HG02798 (cell line): ENCODE results near the gene CFAP74.

Source experiments
- ATAC-seq: cut with Tn5 transposase; IDR thresholded peaks from one replicate; pipeline ENCODE4 v1.9.1; 2021; ENCODE audit warnings: mild to moderate bottlenecking; ENCODE audit not compliant: unreplicated experiment, poor library complexity

Gene CFAP74

DNA sequence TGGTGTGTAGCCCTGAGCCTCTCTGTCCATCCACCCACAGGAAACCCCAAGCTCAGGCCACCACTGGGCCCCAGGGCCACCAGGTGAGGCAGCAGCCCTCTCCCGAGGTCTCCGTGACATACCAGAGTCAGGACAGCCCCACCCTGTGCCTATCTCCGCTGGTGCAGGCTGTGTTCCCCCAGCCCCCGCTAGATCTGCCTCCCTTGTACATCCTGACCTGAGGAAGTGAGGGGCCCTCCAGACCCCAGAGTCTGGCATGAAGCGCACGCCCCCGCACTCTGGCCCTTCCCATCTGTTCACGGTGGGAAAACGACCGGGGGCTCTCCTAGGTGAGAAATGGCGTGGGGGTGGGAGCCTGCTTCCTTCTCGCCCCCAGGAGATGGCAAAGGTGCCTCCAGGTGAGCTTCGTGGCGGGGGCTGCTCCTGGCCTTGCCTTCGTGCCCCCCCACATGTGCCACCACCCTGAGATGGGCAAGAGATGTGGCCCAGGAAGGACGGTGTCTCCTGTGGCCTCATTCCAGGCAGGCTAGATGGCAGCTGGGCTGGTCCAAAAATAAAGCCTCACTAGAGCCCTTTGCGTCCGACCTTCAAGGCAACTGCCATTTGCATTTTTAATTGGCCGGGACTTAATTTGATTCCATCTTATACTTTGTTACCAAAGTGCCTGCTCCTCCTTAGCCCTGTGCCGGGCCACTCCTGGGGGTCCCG is 18.6 kb upstream of the CFAP74 start:
- ATAC-seq, result no peak

DNA sequence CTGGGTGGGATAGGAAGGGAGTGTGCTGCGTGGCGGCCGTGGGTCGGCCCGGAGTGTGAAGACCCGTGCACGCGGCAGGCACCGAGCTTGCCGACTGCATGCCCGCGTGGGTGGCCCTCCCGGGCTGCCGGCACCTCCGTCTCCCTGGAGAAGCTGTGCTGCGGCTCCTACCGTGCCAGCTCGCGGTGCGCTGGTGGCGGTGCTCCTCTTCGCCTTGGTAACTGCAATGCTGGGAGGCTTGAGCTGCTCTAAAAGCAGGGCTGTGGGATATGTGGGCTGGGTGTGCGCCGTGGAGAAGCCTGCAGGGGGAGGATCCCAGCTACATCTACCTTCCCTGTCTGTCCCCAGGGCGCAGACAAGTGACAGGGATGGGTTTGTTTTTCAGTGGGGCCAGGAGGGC is 18.0 kb upstream of the CFAP74 start:
- ATAC-seq, result no peak

DNA sequence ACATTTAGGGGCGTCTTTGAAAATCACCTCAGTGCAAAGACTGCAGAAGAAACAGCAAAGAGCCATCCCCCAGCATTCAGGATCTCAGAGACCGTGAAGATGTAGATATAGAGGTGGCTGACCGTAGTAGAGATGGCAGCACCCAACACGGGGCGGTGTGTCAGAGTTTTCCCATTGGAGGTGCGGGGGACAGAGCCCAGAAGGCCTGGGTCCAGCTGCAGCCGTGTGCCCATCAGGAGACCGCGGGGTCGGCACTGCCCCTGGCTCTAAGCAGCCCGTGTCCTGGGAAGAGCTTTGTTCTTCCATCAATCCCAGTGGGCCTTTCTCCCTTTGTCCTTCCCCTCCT is 16.7 kb upstream of the CFAP74 start:
- ATAC-seq, result no peak

DNA sequence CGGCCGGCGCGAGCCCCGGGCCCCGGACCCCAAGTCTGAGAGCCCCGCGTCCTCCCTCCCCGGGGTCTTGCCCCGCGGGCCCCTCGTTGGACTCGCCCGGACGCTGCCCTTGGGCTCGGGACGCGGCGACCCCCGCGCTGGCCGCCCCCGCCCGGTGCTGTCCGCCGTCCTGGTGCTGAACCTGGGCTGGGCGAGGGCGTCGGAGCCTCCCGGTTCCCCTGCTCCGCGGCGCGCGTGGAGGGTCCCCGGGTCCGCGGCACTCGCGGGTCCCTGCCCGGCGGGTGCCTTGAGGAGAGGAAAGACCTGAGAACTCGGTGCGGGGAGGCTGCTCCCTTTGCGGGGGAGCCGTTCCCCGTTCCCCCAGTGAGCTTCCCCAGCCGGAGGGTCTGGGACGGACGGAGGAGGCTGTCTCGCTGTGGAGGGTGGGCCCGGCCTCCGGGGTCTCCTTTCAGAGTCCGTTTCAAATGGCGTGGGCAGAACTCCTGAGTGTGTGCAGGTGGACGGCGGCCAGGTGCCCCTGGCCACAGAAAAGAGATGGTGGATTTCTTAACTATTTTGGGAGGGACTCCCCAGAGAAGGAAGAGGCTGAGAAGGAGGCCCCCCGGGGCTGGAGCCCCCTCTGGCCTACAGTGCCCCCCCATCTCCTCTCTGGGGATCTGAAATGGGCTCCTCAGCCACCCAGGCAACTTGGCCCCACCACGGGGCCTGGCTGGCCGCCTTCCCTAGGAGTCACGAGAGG is 16.2 kb upstream of the CFAP74 start:
- ATAC-seq, result no peak

DNA sequence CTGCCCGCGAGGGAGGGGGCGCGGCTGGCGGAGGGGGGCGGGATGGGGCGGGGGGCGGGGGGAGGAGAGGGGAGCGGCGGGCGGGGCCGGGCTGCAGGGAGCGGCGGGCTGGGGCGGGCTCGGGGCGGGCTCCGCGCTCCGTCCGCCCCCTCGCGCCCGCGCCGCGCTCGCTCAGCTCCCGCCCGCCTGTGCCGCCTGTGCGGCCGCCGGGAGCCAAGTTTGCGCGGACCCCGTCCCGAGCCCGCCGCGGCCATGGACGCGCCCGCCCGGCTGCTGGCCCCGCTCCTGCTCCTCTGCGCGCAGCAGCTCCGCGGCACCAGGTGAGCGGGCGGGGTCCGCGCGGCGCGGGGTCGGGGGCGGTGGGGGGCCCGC is 15.6 kb upstream of the CFAP74 start, which contains the start of gene GABRD:
GABRD (plus strand) TSS at position 174 of the 372 bp plus-strand sequence; CDS start at position 253, 79 bp downstream.
- ATAC-seq, result no peak

DNA sequence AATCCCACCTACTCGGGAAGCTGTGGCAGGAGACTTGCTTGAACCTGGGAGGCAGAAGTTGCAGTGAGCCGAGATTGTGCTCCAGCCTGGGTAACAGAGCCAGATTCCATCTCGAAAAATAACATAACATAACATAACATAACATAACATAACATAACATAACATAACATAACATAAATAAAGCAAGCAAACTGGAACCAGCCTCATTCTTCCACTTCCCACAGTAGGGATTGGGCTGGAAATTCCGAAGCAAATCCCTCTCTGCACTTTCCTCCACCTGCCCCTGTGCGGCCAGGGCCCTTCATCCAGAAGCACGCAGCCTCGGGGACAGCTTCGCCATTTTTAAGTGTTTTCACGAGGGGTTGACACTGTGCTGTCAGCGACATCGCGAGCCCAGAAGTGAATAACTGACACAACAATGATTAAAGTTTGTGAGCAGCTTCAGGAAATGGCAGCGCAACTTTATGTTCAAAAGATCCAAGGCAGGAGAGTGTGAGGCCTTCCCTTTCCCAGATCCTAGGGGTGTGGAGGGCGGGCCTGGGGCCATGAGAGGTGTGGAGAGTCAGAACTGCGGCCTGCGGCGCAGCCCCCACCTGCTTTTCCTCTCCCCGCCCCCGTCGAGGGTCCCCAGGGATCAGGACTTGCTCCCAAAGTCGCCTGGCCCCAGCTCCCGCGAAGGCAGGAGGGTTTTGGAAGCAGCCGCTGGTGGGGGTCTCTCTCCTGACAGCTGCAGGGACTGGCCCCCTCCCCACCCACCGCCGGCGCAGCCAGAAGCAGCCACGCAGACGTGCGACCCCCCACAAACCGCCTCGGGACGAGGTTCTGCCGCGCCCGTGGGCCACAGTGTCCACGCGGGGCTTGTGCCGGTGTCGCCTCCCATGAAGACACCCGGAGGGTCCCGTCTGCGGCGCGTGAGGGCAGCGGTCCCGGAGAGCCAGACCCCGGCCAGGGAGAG is 14.9 kb upstream of the CFAP74 start:
- no peak for ATAC-seq

DNA sequence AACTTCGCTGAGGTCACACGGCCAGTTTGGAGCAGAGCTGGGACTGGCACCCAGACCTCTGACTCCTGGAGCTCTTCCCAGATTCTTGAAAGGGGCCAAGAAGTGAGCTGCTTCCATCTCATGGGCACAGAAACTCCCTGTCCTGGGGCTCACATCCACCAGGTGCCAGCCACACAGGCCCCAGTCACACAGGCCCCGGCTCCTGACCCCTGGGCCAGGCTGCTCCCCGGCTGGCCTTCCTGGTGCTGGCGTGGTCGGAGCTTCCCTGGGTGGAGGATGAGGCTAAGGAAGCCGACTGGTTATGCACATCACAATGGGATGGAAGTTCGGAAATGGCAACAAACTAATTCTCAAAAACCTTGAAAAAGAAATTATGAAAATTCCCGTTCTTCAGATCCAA is 12.5 kb upstream of the CFAP74 start:
- ATAC-seq, result no peak

DNA sequence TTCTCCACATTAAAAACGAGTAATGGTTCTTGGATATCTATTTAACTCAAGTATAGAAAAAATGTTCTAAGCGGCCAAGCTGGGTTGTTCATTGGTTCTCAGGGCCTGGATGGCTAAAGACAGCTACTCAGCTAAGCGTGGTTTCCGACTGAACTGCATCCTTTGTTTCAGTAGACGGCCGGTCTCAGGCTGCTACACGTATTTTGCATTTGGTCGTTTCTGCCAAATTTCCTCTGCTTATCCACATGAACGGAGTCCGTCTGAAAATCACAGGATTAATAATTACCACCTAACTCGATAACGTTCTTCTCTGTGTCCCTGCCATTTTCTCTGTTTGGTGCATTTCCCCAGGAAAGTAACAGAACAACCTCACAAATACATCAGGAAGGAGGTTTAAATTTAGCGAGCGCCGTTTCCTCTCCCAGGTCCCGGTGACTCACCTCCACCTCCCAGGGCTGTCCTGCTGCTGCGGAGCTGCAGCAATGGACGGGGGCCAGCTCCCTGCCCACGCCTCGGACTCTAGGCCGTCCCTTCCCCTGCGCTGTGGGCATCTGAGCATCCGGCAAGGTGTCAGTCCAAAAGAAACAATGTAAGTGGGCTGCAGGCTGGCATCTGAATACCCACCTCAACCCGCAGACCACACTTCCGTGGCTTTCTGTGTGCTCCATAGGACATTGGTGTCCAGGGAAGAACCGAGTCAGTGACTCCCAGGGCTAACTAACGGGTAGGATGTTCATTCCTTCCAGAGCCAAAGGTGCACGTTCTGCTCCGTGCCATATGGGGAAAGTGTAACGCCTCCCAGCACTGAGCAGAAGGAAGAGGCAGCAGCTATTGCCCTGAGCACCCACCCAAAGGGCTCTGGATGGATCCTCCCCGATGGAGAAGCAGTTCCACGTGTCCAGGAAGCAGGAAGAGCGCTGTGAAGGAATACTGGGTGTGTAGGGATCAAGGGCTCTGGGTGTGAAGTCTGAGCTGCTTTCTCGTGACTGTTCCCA is 11.5 kb upstream of the CFAP74 start:
- no peak for ATAC-seq

DNA sequence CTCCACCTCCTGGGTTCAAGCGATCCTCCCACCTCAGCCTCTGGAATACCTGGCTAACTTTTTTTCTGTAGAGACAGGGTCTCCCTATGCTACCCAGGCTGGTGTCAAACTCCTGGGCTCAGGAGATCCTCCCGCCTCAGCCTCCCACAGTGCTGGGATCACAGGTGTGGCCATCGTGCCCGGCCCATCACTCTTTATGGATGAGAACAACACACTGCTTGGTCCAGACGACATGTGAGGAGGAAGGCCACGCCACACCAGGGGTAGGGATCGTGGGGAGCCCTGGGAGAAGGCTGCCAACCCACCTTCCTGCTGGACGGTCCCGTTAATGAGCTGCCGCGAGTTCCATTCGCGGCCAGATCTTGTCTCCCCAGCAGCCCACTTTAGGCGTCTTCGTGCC is 10.6 kb upstream of the CFAP74 start:
- no peak for ATAC-seq

DNA sequence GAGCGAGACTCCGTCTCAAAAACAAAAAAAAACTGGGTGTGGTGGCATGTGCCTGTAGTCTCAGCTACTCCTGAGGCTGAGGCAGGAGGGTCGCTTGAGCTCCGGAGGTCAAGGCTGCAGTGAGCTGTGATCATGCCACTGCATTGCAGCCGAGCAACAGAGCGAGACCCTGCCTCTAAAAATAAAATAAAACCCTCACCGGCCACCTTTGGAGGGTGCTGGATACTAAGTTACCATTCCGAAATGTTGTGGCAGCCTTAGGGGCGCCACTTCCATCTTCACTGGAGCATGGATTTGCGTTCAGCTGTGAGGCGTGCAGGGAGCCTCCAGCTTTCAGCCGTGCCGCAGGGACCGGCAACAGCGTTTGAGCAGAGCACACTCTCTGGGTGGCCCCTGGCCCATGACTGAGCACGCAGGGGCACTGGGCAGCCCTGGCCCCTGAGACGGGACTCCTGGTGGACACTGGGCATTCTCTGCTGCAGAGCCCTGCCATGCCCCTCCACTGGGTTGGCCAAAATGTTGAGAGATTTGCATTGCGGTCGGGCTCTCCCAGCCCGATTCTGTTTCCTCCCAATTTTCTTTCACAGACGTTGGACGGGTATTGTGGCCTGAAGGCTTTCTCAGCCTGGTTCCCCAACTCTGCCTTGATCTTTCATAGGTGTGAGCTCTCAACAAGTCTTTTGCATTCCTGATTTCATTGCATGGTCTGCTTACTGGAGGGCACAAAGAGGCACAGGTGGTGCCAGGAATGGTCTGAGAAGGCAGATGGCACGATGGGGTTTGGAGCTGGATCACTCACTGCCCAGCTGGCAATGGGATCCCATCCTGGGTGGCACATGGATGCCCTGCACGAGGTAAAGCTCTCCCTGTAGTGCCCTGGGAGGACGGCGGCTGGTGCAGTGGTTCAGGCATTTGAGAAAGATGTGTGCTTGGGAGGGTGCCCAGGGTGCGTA is 5.8 kb upstream of the CFAP74 start:
- no peak for ATAC-seq

DNA sequence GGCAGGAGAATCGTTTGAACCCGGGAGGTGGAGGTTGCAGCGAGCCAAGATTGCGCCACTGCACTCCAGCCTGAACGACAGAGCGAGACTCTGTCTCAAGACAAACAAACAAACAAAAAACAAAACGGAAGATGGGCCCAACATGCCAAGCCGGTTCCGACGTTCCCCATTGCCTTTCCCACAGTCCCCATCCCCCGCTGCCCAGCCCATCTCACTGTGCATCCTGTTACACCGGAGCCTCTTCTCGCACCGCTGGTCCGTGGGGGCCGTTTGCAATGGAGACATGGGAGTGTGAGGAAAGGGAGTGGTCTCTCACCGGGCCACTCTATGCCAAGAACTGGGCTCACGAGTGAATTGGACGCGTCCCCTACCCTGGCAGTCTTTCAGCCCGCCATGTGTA is 1.3 kb upstream of the CFAP74 start:
- ATAC-seq, result no peak

DNA sequence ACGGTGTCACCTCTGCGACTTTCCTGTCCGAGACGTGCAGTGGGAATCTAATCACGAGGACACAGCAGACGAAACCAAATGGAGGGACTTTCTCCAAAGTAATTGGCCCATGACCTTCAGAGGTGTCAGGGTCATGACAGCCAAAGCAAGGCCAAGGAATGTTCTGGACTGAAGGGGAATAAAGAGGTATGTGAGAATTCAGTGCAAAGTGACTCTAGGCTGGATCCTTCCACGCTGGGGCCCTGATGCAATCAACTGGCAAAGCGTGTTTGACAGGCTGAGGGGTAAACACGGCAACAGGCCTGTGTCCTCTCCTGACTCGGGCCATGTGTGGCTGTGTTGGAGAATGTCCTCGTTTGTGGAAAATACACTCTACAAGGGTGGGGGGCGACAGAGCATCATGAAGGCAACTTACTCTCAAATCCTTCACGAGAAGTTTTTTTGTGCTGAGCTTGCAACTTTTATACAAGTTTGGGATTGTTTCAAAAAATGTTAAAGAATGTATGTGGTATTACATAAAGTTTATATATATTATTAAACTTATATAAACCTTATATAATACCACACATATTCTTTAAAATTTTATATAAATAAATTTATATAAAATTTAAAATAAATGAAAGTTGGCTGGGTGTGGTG is 1.7 kb downstream of the CFAP74 start:
- no peak for ATAC-seq

DNA sequence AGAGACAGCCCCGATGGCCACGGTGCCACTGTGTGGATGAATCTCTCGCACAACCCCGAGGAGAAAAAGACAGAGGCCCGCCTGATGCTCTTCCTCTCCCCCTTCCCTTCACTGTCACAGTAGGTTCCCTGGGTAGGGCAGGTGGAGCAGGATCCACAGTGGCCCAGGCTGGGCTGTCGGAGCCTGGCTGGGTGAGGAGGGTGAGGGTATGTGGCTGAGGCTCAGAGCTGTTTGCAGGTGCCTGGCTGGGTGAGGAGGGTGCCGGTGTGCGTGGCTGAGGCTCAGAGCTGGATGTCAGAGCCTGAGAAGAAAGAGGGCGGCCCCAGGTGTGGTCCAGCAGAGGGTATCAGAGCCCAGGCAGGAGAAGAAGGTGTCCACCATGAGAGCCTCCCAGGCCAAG is 2.7 kb downstream of the CFAP74 start:
- no peak for ATAC-seq

DNA sequence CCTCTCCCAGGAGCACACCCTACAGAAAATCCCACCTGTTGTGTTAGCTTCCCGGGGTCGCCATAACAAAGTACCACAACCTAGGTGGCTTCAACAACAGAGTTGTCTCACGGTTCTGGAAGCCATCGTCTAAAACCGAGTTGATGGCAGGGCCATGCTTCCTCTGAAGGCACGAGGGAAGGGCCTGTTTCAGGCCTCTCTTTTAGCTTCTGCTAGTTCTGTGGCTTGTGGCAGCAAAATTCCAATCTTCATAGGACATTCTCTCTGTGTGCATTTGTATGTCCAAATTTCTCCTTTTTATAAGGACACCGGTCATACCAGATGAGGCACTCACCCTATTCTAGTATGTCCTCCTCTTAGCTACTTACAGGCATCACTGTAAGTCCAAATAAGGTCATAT is 3.2 kb downstream of the CFAP74 start:
- no peak for ATAC-seq

DNA sequence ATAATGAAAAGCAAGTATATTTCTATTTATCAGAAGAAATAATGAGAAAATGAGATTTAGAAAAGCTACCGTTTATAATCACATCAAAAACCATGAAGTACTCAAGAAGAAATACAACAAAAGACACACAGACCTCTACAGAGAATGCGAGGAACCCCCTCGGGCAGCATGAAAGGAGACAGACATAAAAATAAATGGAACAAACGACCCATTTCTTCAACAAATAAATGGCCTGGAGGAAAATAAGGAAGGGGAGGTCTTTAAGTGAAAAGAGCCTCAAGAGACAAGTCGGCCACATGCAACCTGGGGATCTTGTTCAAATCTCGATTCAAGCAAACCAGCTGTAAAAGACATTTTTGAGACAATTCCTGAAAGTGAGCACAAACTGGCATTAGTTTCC is 6.0 kb downstream of the CFAP74 start:
- ATAC-seq, result no peak

DNA sequence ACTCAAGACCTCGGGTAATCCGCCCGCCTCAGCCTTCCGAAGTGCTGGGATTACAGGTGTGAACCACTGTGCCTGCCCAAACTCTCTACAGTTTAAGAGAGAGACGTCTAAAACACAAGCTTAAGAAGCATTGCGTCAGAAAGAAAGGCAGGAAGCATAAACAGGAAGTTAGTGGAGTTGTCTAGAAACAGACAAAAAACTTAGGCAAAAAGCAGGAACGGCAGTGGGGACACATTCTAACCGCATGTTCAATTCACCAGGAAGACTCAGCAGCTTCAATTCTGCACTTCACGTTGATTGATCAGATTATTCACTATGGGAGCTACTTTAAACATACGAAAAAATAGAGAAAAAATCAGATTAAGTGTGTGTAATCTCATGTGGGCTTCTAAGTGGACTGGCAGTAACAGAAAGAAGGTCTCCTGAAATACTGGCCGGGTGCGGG is 7.4 kb downstream of the CFAP74 start:
- ATAC-seq, result no peak

DNA sequence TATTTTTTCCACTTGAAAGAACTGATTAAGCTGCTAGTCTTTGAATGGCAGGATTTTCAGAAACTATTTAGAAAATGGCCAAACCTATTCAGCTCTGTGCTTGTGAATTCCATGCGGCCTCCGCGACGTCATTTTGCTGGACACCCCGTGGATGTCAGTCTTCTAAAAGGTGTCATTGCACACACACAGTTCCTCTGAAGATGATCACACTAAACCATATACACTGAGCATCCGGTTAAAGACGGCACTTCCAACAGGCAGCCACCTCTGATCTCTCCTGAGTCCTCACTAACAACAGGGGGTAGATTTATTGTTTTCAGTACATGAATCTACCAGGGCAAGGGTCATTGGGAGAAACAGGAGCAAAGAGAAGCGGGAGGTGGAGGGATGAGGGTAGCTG is 9.1 kb downstream of the CFAP74 start:
- no peak for ATAC-seq

DNA sequence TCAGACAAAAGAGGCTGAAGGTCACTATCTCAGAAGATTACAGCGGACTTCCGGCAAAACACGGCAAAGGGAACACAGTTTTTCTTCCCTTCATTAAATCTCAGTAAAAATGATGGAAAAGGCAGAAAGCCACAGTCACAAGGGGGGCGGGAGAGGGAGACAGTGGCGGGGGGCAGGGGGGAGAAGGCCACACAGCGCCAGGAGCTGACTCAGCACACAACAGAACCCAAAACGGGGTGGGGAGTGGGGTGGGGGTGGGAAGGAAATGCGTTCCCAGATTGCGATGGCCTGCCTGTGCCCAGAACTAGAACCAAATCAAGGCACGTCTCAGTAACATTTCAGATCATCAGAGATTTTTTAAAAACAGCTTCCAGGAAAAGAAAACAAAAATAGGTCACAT is 13.4 kb downstream of the CFAP74 start:
- no peak for ATAC-seq
